GM23248 (cell line): ENCODE data around the gene PLEKHG3.

Experiments
- EZH2 ChIP-seq: fragments of 200-600 bp; sonication (generic); IDR thresholded peaks from 2 replicates; pipeline ENCODE4 v1.6.1; 2018; ENCODE audit warnings: antibody characterized with exemption, mild to moderate bottlenecking; ENCODE audit not compliant: insufficient read depth, poor library complexity, severe bottlenecking
- EZH2phosphoT487 ChIP-seq: fragments of 200-600 bp; sonication (generic); IDR thresholded peaks from 2 replicates; pipeline ENCODE4 v1.6.1; 2018; ENCODE audit warnings: antibody characterized with exemption, moderate library complexity, mild to moderate bottlenecking, low read depth; ENCODE audit not compliant: insufficient read depth

DNA sequence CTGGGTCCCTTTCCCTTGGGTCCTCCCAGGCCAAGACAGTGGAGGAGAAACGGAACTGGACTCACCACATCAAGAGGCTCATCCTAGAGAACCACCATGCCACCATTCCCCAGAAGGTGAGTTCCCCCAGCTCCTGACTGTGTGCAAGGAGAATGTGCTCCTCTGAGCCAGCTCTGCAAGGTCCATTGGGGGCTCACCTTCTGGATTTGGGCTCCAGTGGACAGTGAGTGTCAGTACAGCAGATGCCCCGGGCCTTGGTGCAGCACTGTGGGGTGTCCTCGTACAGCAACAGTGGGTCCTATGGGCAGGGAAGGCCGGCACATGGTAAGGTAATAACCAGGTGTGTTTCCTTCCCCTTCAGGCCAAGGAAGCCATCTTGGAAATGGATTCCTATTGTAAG is 27.8 kb downstream of the PLEKHG3 start:
- TF ChIP-seq EZH2: no peak
- no peak for TF ChIP-seq EZH2phosphoT487
